AG04449 (cell line): ENCODE data around the gene WDR88.
A peak's percentile ranks its signal among the peaks of the same experiment; 100 is the strongest.

Experiments used
- CTCF ChIA-PET: fragments of 350-600 bp; formaldehyde crosslinking; extraction: SDS; loops from one replicate; lab custom pipeline; 2021; ENCODE audit warnings: antibody characterized with exemption; lab: Yijun Ruan, JAX
- POLR2A ChIA-PET: fragments of 400-600, 350-600 bp; formaldehyde crosslinking; extraction: SDS; loops from one replicate; lab custom pipeline; 2020; ENCODE audit warnings: antibody characterized with exemption, inconsistent platforms; lab: Yijun Ruan, JAX
- DNase-seq: peaks from one replicate; pipeline ENCODE4 v3.0.0-alpha.2; 2010; ENCODE audit warnings: low read depth, low spot score
- H3K4me3 ChIP-seq: 2 replicates; pipeline ENCODE4 v1.5.1; 2011; ENCODE audit warnings: low read depth, mild to moderate bottlenecking, control low read depth, low read length
- TF ChIP-seq, protein P1 (sequence below): IDR thresholded peaks from one replicate; pipeline ENCODE4 v1.5.1; 2011; ENCODE audit warnings: mild to moderate bottlenecking, moderate library complexity, low read length, control low read depth, inconsistent platforms; ENCODE audit not compliant: insufficient read depth; ENCODE audit errors: missing control alignments

The WDR88 gene

DNA sequence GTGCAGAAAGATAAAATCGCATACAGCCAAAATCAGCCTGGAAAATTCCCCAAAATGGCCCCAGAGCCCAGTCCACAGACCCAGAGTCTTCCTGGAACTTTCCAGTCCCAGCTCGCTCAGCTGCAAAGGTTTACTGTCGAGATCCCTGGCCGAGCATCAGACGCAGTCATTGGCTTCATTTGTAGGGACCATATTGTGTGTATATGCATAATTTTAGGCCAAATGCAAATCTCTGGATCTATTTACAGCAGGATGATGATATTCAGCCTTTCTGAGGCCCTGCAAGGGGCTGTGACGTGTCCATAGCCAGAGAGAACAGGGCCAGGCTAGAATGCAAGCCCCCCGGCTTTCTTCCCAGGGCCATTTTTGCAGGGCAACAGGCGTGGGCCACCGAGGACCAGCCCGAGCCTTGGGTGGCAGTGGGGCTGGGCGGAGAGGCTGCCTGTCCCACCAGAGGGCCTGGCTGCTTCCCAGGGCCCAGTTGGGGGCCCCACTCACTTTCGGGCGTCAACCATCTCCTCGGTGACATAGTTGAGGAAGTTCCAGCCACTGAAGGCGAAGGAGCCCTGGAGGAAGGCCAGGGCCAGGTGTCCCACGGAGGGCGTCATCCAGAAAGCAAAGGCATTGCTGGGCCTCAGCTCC, 80.0 kb downstream of the WDR88 start:
- TF ChIP-seq, protein P1, sequence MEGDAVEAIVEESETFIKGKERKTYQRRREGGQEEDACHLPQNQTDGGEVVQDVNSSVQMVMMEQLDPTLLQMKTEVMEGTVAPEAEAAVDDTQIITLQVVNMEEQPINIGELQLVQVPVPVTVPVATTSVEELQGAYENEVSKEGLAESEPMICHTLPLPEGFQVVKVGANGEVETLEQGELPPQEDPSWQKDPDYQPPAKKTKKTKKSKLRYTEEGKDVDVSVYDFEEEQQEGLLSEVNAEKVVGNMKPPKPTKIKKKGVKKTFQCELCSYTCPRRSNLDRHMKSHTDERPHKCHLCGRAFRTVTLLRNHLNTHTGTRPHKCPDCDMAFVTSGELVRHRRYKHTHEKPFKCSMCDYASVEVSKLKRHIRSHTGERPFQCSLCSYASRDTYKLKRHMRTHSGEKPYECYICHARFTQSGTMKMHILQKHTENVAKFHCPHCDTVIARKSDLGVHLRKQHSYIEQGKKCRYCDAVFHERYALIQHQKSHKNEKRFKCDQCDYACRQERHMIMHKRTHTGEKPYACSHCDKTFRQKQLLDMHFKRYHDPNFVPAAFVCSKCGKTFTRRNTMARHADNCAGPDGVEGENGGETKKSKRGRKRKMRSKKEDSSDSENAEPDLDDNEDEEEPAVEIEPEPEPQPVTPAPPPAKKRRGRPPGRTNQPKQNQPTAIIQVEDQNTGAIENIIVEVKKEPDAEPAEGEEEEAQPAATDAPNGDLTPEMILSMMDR = no peak
- POLR2A ChIA-PET = no interaction called here
- CTCF ChIA-PET = interaction anchor here (1.0 kb wide), 2 partner anchors 12 to 16 kb away, joined by 4 read pairs; no protein-coding TSS in a partner anchor

DNA sequence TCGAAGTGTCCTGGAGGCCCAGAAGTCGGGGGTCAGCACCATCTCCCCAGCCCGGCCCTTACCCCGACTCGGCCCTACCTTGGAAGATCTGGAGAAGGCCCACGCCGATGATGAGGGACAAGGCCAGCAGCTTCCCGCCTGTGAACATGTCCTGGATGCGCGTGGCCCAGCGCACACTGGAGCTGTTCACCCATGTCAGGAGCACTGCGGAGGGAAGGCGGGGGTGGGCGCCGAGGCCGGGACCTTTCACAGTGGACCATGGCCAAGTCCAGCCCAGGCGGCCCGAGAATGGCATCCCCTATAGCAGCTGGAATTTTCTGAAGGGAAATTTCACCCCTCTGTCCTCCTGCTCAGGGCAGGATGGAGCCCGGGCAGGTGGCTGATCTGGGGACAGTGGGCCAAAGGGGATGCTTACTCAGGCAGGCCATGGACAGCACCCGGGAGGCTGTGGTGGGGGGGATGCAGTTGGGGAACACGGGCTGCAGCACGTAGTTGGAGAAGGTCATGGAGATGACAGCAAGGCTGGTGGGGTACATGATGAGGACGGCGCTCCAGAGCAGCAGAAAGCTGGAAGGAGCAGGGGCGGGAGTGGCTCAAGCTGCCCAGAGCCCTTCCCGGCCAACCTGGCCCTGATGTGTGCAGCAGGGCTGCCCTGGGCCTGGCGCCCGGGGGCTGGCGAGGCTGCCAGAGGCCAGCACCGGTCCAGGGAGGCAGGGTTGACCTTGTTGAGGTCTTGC, 80.7 kb downstream of the WDR88 start:
- ChIA-PET POLR2A (no interaction called here), CTCF (interaction anchor here (1.0 kb wide), 2 partner anchors 11 to 17 kb away, joined by 4 read pairs; no protein-coding TSS in a partner anchor)
- TF ChIP-seq, protein P1 = no peak
- DNase-seq = no peak
- no peak overlapping the region for H3K4me3 ChIP-seq

More for the DNA sequence above, 80.0 kb downstream of the WDR88 start:
- DNase-seq = no peak
- H3K4me3 ChIP-seq = no peak overlapping the region

DNA sequence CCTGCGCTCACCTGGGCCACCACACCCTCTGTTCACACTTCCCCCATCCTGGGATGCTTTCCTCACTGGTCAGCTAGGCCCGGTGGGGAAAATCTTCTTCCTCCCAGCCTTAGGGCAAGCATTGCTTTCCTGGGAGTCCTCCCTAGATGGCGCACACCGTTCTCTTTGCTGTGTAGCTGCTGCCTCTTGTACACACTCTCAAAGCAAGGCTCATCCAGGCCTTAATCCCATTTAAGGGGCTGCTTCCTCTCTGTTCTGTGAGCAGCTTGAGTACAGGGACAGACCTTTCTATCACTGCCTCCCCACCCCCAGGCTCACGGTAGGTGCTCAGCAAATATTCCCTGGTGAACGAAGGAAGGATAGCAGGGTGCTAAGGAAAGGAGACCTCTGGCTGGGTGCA, 82.7 kb downstream of the WDR88 start:
- no peak for DNase-seq
- TF ChIP-seq, protein P1 = peak; percentile 22
- H3K4me3 ChIP-seq = no peak overlapping the region
- CTCF ChIA-PET = interaction anchor here (0.6 to 2.1 kb wide), 5 partner anchors 9 to 779 kb away, joined by 3 to 8 read pairs (median 4); partner anchors contain the start of gene SLC7A10
- POLR2A ChIA-PET = no interaction called here

DNA sequence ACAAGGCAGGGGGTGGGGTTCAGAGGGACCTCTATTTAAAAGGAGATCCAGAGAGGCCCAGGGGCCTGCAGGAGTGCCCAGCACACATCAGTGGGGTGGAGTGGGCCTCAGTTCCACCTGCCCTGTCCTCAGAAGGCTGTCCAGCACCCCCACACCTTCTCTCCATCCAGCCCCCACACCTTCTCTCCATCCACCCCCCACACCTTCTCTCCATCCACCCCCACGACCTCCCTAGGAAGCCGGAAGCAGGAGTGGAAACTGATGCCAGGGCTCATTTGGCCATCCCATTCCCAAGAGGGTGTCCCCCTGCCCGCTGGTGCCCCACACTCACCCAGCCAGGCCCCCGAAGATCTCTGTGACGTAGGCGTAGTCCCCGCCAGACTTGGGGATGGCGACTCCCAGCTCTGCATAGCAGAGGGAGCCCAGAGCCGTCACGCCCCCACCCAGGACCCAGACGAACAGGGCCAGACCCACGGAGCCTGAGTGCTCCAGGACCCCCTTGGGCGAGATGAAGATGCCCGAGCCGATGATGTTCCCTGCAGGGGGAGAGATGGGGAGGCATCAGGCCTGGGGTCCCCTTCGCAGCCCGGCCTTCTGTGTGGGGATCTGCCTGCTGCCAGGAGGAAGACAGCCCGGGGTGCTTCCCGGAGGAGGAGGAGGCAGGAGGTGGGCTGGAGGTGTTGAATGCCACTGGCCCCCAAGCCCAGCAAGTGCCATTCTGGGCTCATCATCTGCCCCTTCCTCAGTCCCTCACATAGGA, 83.7 kb downstream of the WDR88 start:
- TF ChIP-seq, protein P1 = no peak
- DNase-seq = no peak
- POLR2A ChIA-PET = no interaction called here
- H3K4me3 ChIP-seq = no peak overlapping the region
- CTCF ChIA-PET = interaction anchor here (1.3 to 2.1 kb wide), 2 partner anchors 10 to 12 kb away, joined by 4 to 7 read pairs; partner anchors contain the start of gene SLC7A10

GRCh38 chr19:33216198-33216830, 84.4 kb downstream of the WDR88 start:
- CTCF ChIA-PET = interaction anchor here (0.6 kb wide), 1 partner anchor 555 kb away, joined by 3 read pairs; no protein-coding TSS in a partner anchor
- no peak overlapping the region for H3K4me3 ChIP-seq
- POLR2A ChIA-PET = no interaction called here
- DNase-seq = no peak
- TF ChIP-seq, protein P1 = no peak
